Stomach (tissue), 4 donors: ENCODE results near the gene WNT8A.
A peak's percentile ranks its signal among the peaks of the same experiment; 100 is the strongest.

Experiments used
- POLR2AphosphoS5 ChIP-seq, 3 donors: sonication (generic); formaldehyde crosslinking; IDR thresholded peaks; one replicate each; pipeline ENCODE4 v1.6.1; 2016; ENCODE audit warnings: antibody characterized with exemption in 3 of 3
- TF ChIP-seq, protein P1 (sequence below), 7 experiments: fragments of 450-650 bp in 4 of 7; fragments of 200-600 bp in 3 of 7; sonication (generic) in 3 of 7; IDR thresholded peaks; one replicate each; pipeline ENCODE4 v1.5.1; 2016 to 2019; ENCODE audit warnings: antibody characterized with exemption in 7 of 7, control low read depth in 2 of 7, mild to moderate bottlenecking in 1 of 7

DNA sequence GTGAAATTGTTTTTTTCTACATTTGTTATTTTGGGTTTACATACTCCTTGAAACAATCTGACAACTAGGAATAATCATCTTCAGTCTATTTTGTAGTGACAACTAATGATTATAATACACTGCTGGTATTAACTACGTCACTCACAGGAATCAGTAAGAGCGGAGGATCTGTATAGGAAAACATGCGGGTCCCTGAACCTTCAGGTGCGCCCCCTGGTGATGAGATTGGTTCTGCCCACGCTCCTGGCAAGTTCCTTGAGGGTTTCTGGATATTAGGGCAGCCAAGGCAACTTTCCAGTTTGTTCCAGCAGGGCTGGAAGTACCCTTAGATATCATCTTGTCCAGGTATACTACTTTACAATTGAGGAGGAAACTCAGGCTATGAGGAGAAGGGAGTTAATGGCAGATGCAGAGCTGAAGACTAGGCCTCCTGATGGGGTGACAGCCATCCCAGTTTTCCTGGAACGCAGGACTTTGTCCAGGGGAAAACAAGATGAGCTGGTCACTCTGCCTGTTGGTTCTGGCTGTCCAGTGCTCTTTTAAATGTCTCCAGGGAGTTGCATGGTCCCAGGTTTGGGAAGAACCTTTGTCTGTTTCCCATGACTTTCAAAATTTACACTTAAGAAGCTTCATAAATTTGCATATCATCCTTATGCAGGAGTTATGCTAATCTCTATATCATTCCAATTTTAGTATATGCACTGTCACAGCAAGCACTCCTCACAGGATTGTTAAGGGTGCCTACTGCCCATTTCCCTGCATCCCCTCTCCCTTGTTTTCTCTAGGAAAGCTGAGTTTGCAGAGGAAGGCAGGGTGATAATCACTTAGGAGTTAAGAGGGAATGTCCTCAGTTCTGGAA lies 14.9 kb upstream of the WNT8A start:
- TF ChIP-seq, protein P1, sequence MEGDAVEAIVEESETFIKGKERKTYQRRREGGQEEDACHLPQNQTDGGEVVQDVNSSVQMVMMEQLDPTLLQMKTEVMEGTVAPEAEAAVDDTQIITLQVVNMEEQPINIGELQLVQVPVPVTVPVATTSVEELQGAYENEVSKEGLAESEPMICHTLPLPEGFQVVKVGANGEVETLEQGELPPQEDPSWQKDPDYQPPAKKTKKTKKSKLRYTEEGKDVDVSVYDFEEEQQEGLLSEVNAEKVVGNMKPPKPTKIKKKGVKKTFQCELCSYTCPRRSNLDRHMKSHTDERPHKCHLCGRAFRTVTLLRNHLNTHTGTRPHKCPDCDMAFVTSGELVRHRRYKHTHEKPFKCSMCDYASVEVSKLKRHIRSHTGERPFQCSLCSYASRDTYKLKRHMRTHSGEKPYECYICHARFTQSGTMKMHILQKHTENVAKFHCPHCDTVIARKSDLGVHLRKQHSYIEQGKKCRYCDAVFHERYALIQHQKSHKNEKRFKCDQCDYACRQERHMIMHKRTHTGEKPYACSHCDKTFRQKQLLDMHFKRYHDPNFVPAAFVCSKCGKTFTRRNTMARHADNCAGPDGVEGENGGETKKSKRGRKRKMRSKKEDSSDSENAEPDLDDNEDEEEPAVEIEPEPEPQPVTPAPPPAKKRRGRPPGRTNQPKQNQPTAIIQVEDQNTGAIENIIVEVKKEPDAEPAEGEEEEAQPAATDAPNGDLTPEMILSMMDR (IDR thresholded peaks at IDR 0.05), result peak in 5 of 7 experiments; percentile 65 to 79 (median 74)
- TF ChIP-seq POLR2AphosphoS5 (IDR thresholded peaks at IDR 0.05), result no peak
